GM23338 (cell line): ENCODE data around the gene SYCP3. TPM values are rescaled to one million over a fixed set of nuclear protein-coding genes. Genes with fewer than 3 reads are reported as not detected.
A peak's percentile ranks its signal among the peaks of the same experiment; 100 is the strongest.

ENCODE experiments used
- ATAC-seq: fragments of 200-7000 bp; cut with Tn5 transposase; 3 replicates; pipeline ENCODE4 v1.9.1; 2020
- DNase-seq: peaks from one replicate; pipeline ENCODE4 v3.0.0-alpha.2; 2015; ENCODE audit warnings: low spot score
- H2AFZ ChIP-seq: fragments of 200-600 bp; sonication (generic); 2 replicates; pipeline ENCODE4 v1.8.0; 2016; ENCODE audit warnings: antibody characterized with exemption, mild to moderate bottlenecking, moderate library complexity
- H3F3A ChIP-seq: fragments of 200-600 bp; sonication (generic); replicated peaks from 2 replicates; pipeline ENCODE4 v1.8.0; 2017; ENCODE audit warnings: antibody characterized with exemption, mixed run types, low read depth
- H3K27ac ChIP-seq: fragments of 200-600 bp; sonication (generic); 2 replicates; pipeline ENCODE4 v1.6.1; 2016; ENCODE audit warnings: low read depth
- H3K27me3 ChIP-seq: fragments of 200-600 bp; sonication (generic); 2 replicates; pipeline ENCODE4 v1.8.0; 2016; ENCODE audit warnings: mild to moderate bottlenecking, mixed run types, moderate library complexity; ENCODE audit not compliant: insufficient read depth
- H3K36me3 ChIP-seq: fragments of 200-600 bp; sonication (generic); 2 replicates; pipeline ENCODE4 v1.8.0; 2016; ENCODE audit warnings: mild to moderate bottlenecking; ENCODE audit not compliant: insufficient read depth
- H3K4me1 ChIP-seq: fragments of 200-600 bp; sonication (generic); 2 replicates; pipeline ENCODE4 v1.8.0; 2016; ENCODE audit warnings: mild to moderate bottlenecking, moderate library complexity; ENCODE audit not compliant: insufficient read depth
- H3K4me2 ChIP-seq: fragments of 200-600 bp; sonication (generic); 2 replicates; pipeline ENCODE4 v1.7.1; 2017; ENCODE audit warnings: mixed run types
- H3K4me3 ChIP-seq: fragments of 200-600 bp; sonication (generic); 2 replicates; pipeline ENCODE4 v1.6.1; 2016; ENCODE audit warnings: mixed run types
- H3K79me2 ChIP-seq: fragments of 200-600 bp; sonication (generic); replicated peaks from 2 replicates; pipeline ENCODE4 v1.8.0; 2017; ENCODE audit warnings: mild to moderate bottlenecking; ENCODE audit not compliant: insufficient read depth
- H3K9me2 ChIP-seq: fragments of 200-600 bp; sonication (generic); 2 replicates; pipeline ENCODE4 v1.8.0; 2017; ENCODE audit not compliant: insufficient read depth
- H4K20me1 ChIP-seq: fragments of 200-600 bp; sonication (generic); replicated peaks from 2 replicates; pipeline ENCODE4 v1.8.0; 2017; ENCODE audit warnings: mild to moderate bottlenecking; ENCODE audit not compliant: insufficient read depth
- H3K27ac Mint-ChIP-seq: 2 replicates; pipeline ENCODE4 v1.8.0; 2020; ENCODE audit warnings: inconsistent platforms, mild to moderate bottlenecking, moderate library complexity, mixed read lengths
- H3K27me3 Mint-ChIP-seq: 3 replicates; pipeline ENCODE4 v1.8.0; 2022; ENCODE audit warnings: low read depth, mild to moderate bottlenecking, moderate library complexity, mixed read lengths, inconsistent platforms; ENCODE audit not compliant: insufficient read depth, poor library complexity
- H3K36me3 Mint-ChIP-seq: 3 replicates; pipeline ENCODE4 v1.8.0; 2021; ENCODE audit warnings: low read depth, mild to moderate bottlenecking, inconsistent platforms, moderate library complexity, mixed read lengths
- H3K4me1 Mint-ChIP-seq: 3 replicates; pipeline ENCODE4 v1.8.0; 2020; ENCODE audit warnings: mild to moderate bottlenecking, inconsistent platforms, mixed read lengths
- H3K4me3 Mint-ChIP-seq: 3 replicates; pipeline ENCODE4 v1.8.0; 2021; ENCODE audit warnings: moderate library complexity, mild to moderate bottlenecking, inconsistent platforms, mixed read lengths
- H3K9me3 Mint-ChIP-seq: 3 replicates; pipeline ENCODE4 v1.8.0; 2020; ENCODE audit warnings: moderate library complexity, mild to moderate bottlenecking, inconsistent platforms, mixed read lengths
- CREB1 ChIP-seq: fragments of 250-450 bp; sonication (Bioruptor Pico); IDR thresholded peaks from 2 replicates; pipeline ENCODE4 v1.5.0; 2020; ENCODE audit warnings: low read depth, mild to moderate bottlenecking, moderate library complexity
- EZH2 ChIP-seq: fragments of 200-600 bp; sonication (generic); IDR thresholded peaks from one replicate; pipeline ENCODE4 v1.8.0; 2017; ENCODE audit warnings: antibody characterized with exemption, mild to moderate bottlenecking, low read depth; ENCODE audit not compliant: unreplicated experiment
- EZH2phosphoT487 ChIP-seq: fragments of 200-600 bp; sonication (generic); IDR thresholded peaks from one replicate; pipeline ENCODE4 v1.8.1; 2018; ENCODE audit warnings: antibody characterized with exemption; ENCODE audit not compliant: unreplicated experiment
- JUNB ChIP-seq: IDR thresholded peaks from one replicate; pipeline ENCODE4 v1.6.1; 2016; ENCODE audit warnings: antibody characterized with exemption; ENCODE audit not compliant: unreplicated experiment
- POLR2AphosphoS5 ChIP-seq: IDR thresholded peaks from 2 replicates; pipeline ENCODE4 v1.6.1; 2016; ENCODE audit warnings: antibody characterized with exemption, low read depth
- STAT1 ChIP-seq: IDR thresholded peaks from one replicate; pipeline ENCODE4 v1.6.1; 2016; ENCODE audit warnings: antibody characterized with exemption; ENCODE audit not compliant: unreplicated experiment
- ZNF114 ChIP-seq: fragments of 250-450 bp; sonication (Bioruptor Pico); IDR thresholded peaks from 2 replicates; pipeline ENCODE4 v1.5.0; 2020; ENCODE audit warnings: mild to moderate bottlenecking, moderate library complexity
- polyA plus RNA-seq: library from polyadenylated mRNA; unstranded; fragments of >200 nt; fragmentation: Nextera tagmentation; extraction: Ambion mirVana; gene quantifications from 2 replicates; pipeline ENCODE4 v1.2.1, GENCODE V29; 2016
- total RNA-seq: library from RNA; depleted of rRNA; stranded (reverse); fragments of >200 nt; shearing (Covaris generic); gene quantifications from 2 replicates; pipeline ENCODE4 v1.2.3, GENCODE V29; 2014
- TF ChIP-seq, protein P1 (sequence below), 2 experiments: fragments of 200-600 bp in 1 of 2; sonication (generic) in 1 of 2; conservative IDR thresholded peaks; 2 replicates each; pipeline versions ENCODE4 v1.5.1 to v1.6.1; 2016 to 2017; ENCODE audit warnings: antibody characterized with exemption in 2 of 2, low read depth in 2 of 2, mild to moderate bottlenecking in 2 of 2, moderate library complexity in 1 of 2
- TF ChIP-seq, protein P2 (sequence below): IDR thresholded peaks from 2 replicates; pipeline ENCODE4 v1.6.1; 2016; ENCODE audit warnings: antibody characterized with exemption
- TF ChIP-seq, protein P3 (sequence below): fragments of 250-450 bp; sonication (Bioruptor Pico); IDR thresholded peaks from 2 replicates; pipeline ENCODE4 v1.5.0; 2020; ENCODE audit warnings: mild to moderate bottlenecking, moderate library complexity
- TF ChIP-seq, protein P4 (sequence below): IDR thresholded peaks from one replicate; pipeline ENCODE4 v1.6.1; 2018; ENCODE audit warnings: antibody characterized with exemption; ENCODE audit not compliant: unreplicated experiment

SYCP3 gene
- total and polyA plus RNA-seq, 2 experiments from 2014 or later, result 0.07 to 1.5 TPM

DNA sequence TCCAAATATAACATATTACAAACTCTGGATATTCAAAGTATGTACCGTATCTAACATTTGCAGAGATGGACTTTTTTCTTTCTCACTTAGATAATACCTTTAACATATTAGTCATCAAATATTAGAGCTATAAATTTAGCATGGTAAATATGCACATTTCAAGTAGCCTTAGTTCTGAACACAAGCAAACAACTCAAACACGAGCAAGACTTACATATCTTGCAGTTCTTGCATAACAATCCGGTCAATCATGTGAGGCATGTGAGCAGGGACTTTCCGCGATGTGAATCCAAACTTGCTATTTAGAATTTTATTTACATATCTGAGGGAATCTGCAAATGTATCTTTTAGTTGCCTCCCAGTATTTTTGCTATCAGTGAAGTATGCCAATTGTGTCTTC, 22.1 kb upstream of the SYCP3 start:
- peak overlapping the region; percentile 92 for H3K27ac Mint-ChIP-seq
- Histone ChIP-seq H4K20me1 (no peaks in the 10 kb centered on the region), H3K4me2 (no peak overlapping the region), H3K27me3 (no peaks in the 10 kb centered on the region), H3K4me1 (no peaks in the 10 kb centered on the region), H3K79me2 (no peaks in the 10 kb centered on the region), H3K36me3 (peaks cover 17% of the 10 kb centered on the region; the same call in 1 of the 2 replicates), H3K27ac (no peak overlapping the region), H3F3A (no peaks in the 10 kb centered on the region), H3K9me2 (no peaks in the 10 kb centered on the region), H2AFZ (no peak overlapping the region), H3K4me3 (no peak overlapping the region)
- TF ChIP-seq ZNF114 (CRISPR knock-in tag) (no peak), STAT1 (no peak), JUNB (no peak), EZH2phosphoT487 (no peak), POLR2AphosphoS5 (no peak), EZH2 (no peak), CREB1 (CRISPR knock-in tag) (no peak)
- TF ChIP-seq, protein P1, sequence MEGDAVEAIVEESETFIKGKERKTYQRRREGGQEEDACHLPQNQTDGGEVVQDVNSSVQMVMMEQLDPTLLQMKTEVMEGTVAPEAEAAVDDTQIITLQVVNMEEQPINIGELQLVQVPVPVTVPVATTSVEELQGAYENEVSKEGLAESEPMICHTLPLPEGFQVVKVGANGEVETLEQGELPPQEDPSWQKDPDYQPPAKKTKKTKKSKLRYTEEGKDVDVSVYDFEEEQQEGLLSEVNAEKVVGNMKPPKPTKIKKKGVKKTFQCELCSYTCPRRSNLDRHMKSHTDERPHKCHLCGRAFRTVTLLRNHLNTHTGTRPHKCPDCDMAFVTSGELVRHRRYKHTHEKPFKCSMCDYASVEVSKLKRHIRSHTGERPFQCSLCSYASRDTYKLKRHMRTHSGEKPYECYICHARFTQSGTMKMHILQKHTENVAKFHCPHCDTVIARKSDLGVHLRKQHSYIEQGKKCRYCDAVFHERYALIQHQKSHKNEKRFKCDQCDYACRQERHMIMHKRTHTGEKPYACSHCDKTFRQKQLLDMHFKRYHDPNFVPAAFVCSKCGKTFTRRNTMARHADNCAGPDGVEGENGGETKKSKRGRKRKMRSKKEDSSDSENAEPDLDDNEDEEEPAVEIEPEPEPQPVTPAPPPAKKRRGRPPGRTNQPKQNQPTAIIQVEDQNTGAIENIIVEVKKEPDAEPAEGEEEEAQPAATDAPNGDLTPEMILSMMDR (conservative IDR thresholded peaks at IDR 0.05; ENCODE audit: low read depth in 2 of 2), result no peak
- TF ChIP-seq, protein P2, sequence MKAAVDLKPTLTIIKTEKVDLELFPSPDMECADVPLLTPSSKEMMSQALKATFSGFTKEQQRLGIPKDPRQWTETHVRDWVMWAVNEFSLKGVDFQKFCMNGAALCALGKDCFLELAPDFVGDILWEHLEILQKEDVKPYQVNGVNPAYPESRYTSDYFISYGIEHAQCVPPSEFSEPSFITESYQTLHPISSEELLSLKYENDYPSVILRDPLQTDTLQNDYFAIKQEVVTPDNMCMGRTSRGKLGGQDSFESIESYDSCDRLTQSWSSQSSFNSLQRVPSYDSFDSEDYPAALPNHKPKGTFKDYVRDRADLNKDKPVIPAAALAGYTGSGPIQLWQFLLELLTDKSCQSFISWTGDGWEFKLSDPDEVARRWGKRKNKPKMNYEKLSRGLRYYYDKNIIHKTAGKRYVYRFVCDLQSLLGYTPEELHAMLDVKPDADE, result no peak
- TF ChIP-seq, protein P3, sequence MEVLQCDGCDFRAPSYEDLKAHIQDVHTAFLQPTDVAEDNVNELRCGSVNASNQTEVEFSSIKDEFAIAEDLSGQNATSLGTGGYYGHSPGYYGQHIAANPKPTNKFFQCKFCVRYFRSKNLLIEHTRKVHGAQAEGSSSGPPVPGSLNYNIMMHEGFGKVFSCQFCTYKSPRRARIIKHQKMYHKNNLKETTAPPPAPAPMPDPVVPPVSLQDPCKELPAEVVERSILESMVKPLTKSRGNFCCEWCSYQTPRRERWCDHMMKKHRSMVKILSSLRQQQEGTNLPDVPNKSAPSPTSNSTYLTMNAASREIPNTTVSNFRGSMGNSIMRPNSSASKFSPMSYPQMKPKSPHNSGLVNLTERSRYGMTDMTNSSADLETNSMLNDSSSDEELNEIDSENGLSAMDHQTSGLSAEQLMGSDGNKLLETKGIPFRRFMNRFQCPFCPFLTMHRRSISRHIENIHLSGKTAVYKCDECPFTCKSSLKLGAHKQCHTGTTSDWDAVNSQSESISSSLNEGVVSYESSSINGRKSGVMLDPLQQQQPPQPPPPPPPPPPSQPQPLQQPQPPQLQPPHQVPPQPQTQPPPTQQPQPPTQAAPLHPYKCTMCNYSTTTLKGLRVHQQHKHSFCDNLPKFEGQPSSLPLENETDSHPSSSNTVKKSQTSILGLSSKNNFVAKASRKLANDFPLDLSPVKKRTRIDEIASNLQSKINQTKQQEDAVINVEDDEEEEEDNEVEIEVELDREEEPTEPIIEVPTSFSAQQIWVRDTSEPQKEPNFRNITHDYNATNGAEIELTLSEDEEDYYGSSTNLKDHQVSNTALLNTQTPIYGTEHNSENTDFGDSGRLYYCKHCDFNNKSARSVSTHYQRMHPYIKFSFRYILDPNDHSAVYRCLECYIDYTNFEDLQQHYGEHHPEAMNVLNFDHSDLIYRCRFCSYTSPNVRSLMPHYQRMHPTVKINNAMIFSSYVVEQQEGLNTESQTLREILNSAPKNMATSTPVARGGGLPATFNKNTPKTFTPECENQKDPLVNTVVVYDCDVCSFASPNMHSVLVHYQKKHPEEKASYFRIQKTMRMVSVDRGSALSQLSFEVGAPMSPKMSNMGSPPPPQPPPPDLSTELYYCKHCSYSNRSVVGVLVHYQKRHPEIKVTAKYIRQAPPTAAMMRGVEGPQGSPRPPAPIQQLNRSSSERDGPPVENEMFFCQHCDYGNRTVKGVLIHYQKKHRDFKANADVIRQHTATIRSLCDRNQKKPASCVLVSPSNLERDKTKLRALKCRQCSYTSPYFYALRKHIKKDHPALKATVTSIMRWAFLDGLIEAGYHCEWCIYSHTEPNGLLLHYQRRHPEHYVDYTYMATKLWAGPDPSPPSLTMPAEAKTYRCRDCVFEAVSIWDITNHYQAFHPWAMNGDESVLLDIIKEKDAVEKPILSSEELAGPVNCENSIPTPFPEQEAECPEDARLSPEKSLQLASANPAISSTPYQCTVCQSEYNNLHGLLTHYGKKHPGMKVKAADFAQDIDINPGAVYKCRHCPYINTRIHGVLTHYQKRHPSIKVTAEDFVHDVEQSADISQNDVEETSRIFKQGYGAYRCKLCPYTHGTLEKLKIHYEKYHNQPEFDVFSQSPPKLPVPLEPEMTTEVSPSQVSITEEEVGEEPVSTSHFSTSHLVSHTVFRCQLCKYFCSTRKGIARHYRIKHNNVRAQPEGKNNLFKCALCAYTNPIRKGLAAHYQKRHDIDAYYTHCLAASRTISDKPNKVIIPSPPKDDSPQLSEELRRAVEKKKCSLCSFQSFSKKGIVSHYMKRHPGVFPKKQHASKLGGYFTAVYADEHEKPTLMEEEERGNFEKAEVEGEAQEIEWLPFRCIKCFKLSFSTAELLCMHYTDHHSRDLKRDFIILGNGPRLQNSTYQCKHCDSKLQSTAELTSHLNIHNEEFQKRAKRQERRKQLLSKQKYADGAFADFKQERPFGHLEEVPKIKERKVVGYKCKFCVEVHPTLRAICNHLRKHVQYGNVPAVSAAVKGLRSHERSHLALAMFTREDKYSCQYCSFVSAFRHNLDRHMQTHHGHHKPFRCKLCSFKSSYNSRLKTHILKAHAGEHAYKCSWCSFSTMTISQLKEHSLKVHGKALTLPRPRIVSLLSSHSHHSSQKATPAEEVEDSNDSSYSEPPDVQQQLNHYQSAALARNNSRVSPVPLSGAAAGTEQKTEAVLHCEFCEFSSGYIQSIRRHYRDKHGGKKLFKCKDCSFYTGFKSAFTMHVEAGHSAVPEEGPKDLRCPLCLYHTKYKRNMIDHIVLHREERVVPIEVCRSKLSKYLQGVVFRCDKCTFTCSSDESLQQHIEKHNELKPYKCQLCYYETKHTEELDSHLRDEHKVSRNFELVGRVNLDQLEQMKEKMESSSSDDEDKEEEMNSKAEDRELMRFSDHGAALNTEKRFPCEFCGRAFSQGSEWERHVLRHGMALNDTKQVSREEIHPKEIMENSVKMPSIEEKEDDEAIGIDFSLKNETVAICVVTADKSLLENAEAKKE (CRISPR knock-in tag), result no peak
- TF ChIP-seq, protein P4, sequence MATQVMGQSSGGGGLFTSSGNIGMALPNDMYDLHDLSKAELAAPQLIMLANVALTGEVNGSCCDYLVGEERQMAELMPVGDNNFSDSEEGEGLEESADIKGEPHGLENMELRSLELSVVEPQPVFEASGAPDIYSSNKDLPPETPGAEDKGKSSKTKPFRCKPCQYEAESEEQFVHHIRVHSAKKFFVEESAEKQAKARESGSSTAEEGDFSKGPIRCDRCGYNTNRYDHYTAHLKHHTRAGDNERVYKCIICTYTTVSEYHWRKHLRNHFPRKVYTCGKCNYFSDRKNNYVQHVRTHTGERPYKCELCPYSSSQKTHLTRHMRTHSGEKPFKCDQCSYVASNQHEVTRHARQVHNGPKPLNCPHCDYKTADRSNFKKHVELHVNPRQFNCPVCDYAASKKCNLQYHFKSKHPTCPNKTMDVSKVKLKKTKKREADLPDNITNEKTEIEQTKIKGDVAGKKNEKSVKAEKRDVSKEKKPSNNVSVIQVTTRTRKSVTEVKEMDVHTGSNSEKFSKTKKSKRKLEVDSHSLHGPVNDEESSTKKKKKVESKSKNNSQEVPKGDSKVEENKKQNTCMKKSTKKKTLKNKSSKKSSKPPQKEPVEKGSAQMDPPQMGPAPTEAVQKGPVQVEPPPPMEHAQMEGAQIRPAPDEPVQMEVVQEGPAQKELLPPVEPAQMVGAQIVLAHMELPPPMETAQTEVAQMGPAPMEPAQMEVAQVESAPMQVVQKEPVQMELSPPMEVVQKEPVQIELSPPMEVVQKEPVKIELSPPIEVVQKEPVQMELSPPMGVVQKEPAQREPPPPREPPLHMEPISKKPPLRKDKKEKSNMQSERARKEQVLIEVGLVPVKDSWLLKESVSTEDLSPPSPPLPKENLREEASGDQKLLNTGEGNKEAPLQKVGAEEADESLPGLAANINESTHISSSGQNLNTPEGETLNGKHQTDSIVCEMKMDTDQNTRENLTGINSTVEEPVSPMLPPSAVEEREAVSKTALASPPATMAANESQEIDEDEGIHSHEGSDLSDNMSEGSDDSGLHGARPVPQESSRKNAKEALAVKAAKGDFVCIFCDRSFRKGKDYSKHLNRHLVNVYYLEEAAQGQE, result no peak
- H3K4me1 Mint-ChIP-seq, result peaks cover 7% of the 10 kb centered on the region
- H3K36me3 Mint-ChIP-seq, result peaks cover 14% of the 10 kb centered on the region; the same call in 2 of the 3 replicates
- DNase-seq, result no peak
- H3K9me3 Mint-ChIP-seq, result no peaks in the 10 kb centered on the region
- no peak for ATAC-seq
- no peak overlapping the region for H3K4me3 Mint-ChIP-seq
- peaks cover 3% of the 10 kb centered on the region for H3K27me3 Mint-ChIP-seq
